Kidney (tissue), 22 donors: ENCODE data around the gene GLP2R. TPM values are rescaled to one million over a fixed set of nuclear protein-coding genes. Genes with fewer than 3 reads are reported as not detected.

Experiments
- DNase-seq, 5 donors: peaks; one replicate each; pipeline ENCODE4 v3.0.0-alpha.2; 2013 to 2020
- FAIRE-seq: peaks from 2 replicates; lab custom pipeline; 2012; peaks lifted over from hg19 to GRCh38; lab: Jason Lieb, UNC
- H3K27ac ChIP-seq, 2 donors: one replicate each; pipeline ENCODE4 v1.7.0; 2013; ENCODE audit warnings: low read depth in 2 of 2, low read length in 2 of 2, inconsistent platforms in 1 of 2
- H3K27me3 ChIP-seq: one replicate; pipeline ENCODE4 v1.7.1; 2013; ENCODE audit warnings: low read length, inconsistent platforms; ENCODE audit not compliant: control insufficient read depth, insufficient read depth
- H3K36me3 ChIP-seq, 3 donors: one replicate each; pipeline versions ENCODE4 v1.7.0 to v1.7.1; 2013; ENCODE audit warnings: low read length in 3 of 3, control low read depth in 1 of 3, inconsistent platforms in 1 of 3; ENCODE audit not compliant: insufficient read depth in 3 of 3, control insufficient read depth in 2 of 3
- H3K4me1 ChIP-seq, 3 donors: one replicate each; pipeline versions ENCODE4 v1.7.0 to v1.7.1; 2013; ENCODE audit warnings: low read length in 3 of 3, inconsistent platforms in 1 of 3, low read depth in 1 of 3; ENCODE audit not compliant: control insufficient read depth in 2 of 3, insufficient read depth in 2 of 3
- H3K4me3 ChIP-seq, 3 donors: one replicate each; pipeline versions ENCODE4 v1.7.0 to v1.8.1; 2013; ENCODE audit warnings: low read length in 3 of 3, control low read depth in 1 of 3, inconsistent platforms in 1 of 3
- H3K9ac ChIP-seq, 3 donors: one replicate each; pipeline versions ENCODE4 v1.7.0 to v1.7.1; 2013; ENCODE audit warnings: low read length in 3 of 3, control low read depth in 1 of 3, inconsistent platforms in 1 of 3
- H3K9me3 ChIP-seq, 3 donors: one replicate each; pipeline versions ENCODE4 v1.7.0 to v1.7.1; 2013; ENCODE audit warnings: low read length in 3 of 3, control low read depth in 1 of 3, inconsistent platforms in 1 of 3; ENCODE audit not compliant: control insufficient read depth in 2 of 3, insufficient read depth in 1 of 3
- CTCF ChIP-seq: IDR thresholded peaks from 3 replicates; pipeline ENCODE4 v1.5.1; 2012; ENCODE audit warnings: mild to moderate bottlenecking, moderate library complexity, borderline replicate concordance; ENCODE audit not compliant: insufficient read depth; ENCODE audit errors: extremely low read depth
- intact Hi-C: fragments of 100-400 bp; cut with DNase I; formaldehyde crosslinking; loops from one replicate; pipeline ENCODE4 v1.11.1; 2022
- long read RNA-seq, 10 donors: library from polyadenylated mRNA in 1 of 10; unstranded in 1 of 10; transcript quantifications; one replicate each; pipeline ENCODE4 v2.0.0 and lab custom pipeline, GENCODE V29; 2021 to 2026
- polyA plus RNA-seq: library from polyadenylated mRNA; stranded (reverse); fragments of 350-450 nt; fragmentation: Illumina TruSeq; extraction: RNeasy Lipid Tissue Mini Kit (QIAGEN cat#74804); gene quantifications from one replicate; pipeline ENCODE4 v1.2.3, GENCODE V29; 2014; ENCODE audit warnings: low read depth, low replicate concordance; ENCODE audit not compliant: insufficient read depth
- total RNA-seq: library from RNA; stranded (reverse); fragmentation: NEBNext Ultra II Directional; extraction: Animal tissue kit (Norgen Biotek cat#: 25700); gene quantifications from one replicate; pipeline ENCODE4 v1.2.1, GENCODE V29; 2021
- donor health status: control.
- donor health status: control.
- donor health status: control.
- donor health status: control.
- donor health status: control.
- donor health status: DM: yes; HTN: yes; CAD: no.
- donor health status: Normal renal cell carcinoma (clear cell type).

Gene GLP2R
- total RNA-seq (not detected), polyA plus RNA-seq (not detected)
- long read RNA-seq, donor 1: 0 reads
- long read RNA-seq, donor 2: 0 reads
- long read RNA-seq, donor 3: 0 reads
- long read RNA-seq, donor 4: 0 reads
- long read RNA-seq, donor 5: 0 reads
- long read RNA-seq, donor 6: 0 reads
- long read RNA-seq, donor 7: 0 reads
- long read RNA-seq, donor 8: 0 reads
- long read RNA-seq, donor 9: 0 reads
- long read RNA-seq, donor 10: 0 reads

- H3K4me3 ChIP-seq: no peak within 1 kb of the TSS
- no peaks in the 10 kb centered on the region for H3K27me3 ChIP-seq
- DNase-seq (no peak), FAIRE-seq (no peak)
- no peak within 1 kb of the TSS for H3K9ac ChIP-seq
- H3K9me3 ChIP-seq: no peaks in the 10 kb centered on the region
- no peak within 1 kb of the TSS for H3K27ac ChIP-seq
- H3K4me1 ChIP-seq: no peaks in the 10 kb centered on the region
- no peak for TF ChIP-seq CTCF
- no peaks in the 10 kb centered on the region for H3K36me3 ChIP-seq
- intact Hi-C loops: no loop called here
Observed at GRCh38 chr17:9825641-9826150, at the start of gene GLP2R. TSS of gene GLP2R (plus strand) at chr17:9825924. CDS start at chr17:9826064, 140 bp downstream.

GRCh38 chr17:9776911-9777310 lies 48.8 kb upstream of the GLP2R start:
- Histone ChIP-seq H3K27me3 (no peaks in the 10 kb centered on the region), H3K36me3 (no peaks in the 10 kb centered on the region), H3K4me3 (no peak overlapping the region), H3K27ac (no peak overlapping the region), H3K9me3 (no peaks in the 10 kb centered on the region), H3K9ac (no peak overlapping the region), H3K4me1 (no peaks in the 10 kb centered on the region)
- no peak for FAIRE-seq
- DNase-seq: no peak
- intact Hi-C loops: no loop called here
- no peak for TF ChIP-seq CTCF

- no peak overlapping the region for H3K4me3 ChIP-seq
- no peaks in the 10 kb centered on the region for H3K4me1 ChIP-seq
- H3K9me3 ChIP-seq: no peaks in the 10 kb centered on the region
- no peak overlapping the region for H3K9ac ChIP-seq
- H3K27ac ChIP-seq: no peak overlapping the region
- intact Hi-C loops: no loop called here
- DNase-seq (no peak), FAIRE-seq (no peak)
- H3K36me3 ChIP-seq: no peaks in the 10 kb centered on the region
- H3K27me3 ChIP-seq: no peaks in the 10 kb centered on the region
- TF ChIP-seq CTCF: no peak
Observed at GRCh38 chr17:9780552-9780951, 45.2 kb upstream of the GLP2R start.
